NOMO-1 (cell line): ENCODE measurements around the gene SYNRG.

Experiments used
- DNase-seq, 2 experiments: peaks; one replicate each; lab custom pipeline; 2025; ENCODE audit not compliant: unreplicated experiment in 2 of 2; lab: John Stamatoyannopoulos, UW

SYNRG gene

GRCh38 chr17:37481001-37481665, 128.1 kb downstream of the SYNRG start:
- no peak for DNase-seq

GRCh38 chr17:37480427-37480826, 128.8 kb downstream of the SYNRG start:
- DNase-seq, result no peak

GRCh38 chr17:37479025-37479424, 130.2 kb downstream of the SYNRG start:
- DNase-seq, result no peak

GRCh38 chr17:37478187-37478586, 131.0 kb downstream of the SYNRG start:
- DNase-seq, result no peak

DNA sequence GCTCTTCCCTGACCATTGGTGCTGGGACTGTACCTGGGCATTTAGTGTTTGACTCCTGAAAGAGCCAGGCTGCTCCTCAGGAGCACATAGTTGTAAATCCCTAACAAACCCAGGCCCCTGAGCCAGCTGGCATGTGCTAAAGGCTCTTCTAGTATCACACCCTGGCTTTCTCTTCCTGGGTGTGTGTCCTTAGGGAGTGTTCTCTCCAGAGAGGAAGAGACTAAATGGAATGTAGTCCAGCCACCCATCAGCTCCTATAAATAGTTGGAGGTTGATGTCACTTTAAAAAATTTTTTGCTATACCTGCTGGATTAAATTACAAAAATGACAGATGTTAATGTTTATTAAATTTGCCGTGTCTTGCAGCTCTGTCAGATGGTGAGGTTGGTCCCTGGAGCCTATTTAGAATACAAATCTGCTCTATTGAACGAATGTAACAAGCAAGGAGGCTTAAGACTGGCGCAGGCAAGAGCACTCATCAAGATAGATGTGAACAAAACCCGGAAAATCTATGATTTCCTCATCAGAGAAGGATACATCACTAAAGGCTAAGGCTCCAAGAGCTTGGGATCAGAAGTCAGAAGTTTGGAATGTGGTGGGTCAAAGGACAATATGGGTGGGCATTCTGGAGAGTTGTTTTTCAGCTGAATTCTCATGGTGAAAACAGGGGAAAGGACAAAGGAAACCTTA, 132.6 kb downstream of the SYNRG start:
- no peak for DNase-seq

GRCh38 chr17:37475731-37476420, 133.3 kb downstream of the SYNRG start:
- DNase-seq, result peak in 1 of 2 experiments; percentile 54

DNA sequence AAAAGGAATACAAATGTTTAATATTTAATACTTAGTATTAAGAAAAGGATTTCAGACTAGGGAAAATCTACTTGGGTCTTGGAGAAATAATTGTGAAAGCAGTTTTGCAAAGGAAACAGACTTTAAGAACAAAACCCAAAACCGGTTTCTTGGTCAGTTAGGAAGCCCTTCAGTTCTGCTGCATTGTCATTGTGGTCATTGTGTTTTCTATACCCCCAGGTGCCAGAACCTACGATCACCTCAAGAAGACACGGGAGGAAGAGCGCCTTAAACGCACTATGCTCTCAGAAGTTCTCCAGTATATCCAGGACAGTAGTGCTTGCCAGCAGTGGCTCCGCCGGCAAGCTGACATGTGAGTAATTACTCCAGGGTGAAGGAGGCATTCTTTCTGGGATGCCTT, 139.0 kb downstream of the SYNRG start:
- DNase-seq, result no peak

DNA sequence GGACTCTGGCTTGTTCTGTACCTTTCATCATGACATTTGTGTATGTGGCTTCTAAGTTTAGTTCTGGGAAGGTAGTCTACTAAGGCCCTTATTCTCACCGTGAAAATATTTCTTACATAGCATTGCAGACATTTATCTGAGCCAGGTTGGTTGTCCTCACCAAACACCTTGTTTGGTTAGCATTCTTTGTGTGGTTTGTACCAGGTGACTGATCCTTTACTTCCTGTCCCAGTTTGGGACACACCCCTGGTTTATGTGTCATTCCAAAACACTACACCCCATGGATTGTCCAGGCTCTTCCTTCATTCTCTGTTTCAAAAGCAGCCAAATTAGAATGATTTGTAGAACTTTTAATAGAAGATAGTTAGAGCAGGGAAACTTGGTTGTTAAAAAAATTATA, 142.7 kb downstream of the SYNRG start:
- no peak for DNase-seq

DNA sequence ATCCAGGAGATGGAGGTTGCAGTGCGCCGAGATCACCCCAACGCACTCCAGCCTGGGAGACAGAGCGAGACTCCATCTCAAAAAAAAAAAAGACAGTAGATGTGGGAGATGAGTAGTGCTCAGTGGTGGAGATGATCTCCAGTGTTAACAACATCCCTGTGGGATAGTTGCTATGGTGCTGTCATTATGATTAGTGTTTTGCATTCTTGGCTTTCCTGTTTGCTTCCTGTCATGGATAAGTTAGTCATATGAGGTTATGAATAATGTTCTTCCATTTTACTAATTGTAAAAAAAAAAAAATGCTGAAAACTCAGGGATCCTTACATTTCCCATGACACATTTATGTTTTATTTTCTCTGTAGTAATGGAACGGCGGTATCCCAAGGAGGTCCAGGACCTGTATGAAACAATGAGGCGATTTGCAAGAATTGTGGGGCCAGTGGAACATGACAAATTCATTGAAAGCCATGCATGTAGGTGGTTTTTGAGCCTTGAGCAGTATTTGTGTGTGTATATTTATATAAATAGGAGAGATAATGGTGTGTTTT, 144.1 kb downstream of the SYNRG start:
- no peak for DNase-seq
